Measurements from ENCODE around the gene CCDC60. TPM values are rescaled to one million over a fixed set of nuclear protein-coding genes. Genes with fewer than 3 reads are reported as not detected.

CCDC60 gene
- total RNA-seq, 4 donors from 2014 or later = not detected

DNA sequence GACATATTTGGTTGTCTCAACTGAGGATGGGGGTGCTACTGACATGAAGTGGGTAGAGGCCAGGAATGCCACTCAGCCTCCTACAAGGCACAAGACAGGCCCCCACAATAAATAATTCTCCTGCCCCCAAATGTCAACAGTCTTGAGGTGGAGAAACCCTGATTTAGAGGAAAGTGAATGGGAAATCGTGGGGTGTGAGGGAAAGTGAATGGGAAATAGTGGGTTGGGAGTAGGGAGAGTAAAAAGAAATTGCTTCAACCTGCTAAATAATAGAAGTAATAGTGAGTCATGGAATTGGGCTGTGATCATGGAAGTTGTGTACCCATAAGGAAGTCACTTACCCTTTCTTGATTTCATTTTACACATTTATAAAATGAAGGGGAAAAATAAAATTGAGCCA, 242.4 kb downstream of the CCDC60 start:
- TF ChIP-seq, protein P1, sequence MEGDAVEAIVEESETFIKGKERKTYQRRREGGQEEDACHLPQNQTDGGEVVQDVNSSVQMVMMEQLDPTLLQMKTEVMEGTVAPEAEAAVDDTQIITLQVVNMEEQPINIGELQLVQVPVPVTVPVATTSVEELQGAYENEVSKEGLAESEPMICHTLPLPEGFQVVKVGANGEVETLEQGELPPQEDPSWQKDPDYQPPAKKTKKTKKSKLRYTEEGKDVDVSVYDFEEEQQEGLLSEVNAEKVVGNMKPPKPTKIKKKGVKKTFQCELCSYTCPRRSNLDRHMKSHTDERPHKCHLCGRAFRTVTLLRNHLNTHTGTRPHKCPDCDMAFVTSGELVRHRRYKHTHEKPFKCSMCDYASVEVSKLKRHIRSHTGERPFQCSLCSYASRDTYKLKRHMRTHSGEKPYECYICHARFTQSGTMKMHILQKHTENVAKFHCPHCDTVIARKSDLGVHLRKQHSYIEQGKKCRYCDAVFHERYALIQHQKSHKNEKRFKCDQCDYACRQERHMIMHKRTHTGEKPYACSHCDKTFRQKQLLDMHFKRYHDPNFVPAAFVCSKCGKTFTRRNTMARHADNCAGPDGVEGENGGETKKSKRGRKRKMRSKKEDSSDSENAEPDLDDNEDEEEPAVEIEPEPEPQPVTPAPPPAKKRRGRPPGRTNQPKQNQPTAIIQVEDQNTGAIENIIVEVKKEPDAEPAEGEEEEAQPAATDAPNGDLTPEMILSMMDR (IDR thresholded peaks at IDR 0.05; ENCODE audit: low read depth) = no peak

DNA sequence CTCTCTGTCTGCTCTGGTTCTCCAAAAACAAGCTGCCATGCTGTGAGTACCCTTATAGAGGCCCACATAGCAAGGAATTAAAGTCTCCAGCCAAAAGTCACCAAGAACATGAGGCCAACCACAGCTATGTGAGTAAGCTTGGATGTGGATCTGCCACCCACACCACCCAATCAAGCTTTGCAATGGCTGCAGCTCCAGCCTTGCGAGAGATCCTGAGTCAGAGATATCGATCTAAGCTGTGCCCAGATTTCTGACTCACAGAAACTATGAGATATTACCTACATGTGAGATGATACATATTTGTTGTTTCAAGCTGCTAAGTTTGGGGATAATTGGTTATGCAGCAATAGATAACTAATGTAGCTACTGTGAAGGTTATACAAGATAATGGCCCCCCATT, 243.6 kb downstream of the CCDC60 start:
- TF ChIP-seq, protein P1 (IDR thresholded peaks at IDR 0.05; ENCODE audit: low read depth) = no peak

DNA sequence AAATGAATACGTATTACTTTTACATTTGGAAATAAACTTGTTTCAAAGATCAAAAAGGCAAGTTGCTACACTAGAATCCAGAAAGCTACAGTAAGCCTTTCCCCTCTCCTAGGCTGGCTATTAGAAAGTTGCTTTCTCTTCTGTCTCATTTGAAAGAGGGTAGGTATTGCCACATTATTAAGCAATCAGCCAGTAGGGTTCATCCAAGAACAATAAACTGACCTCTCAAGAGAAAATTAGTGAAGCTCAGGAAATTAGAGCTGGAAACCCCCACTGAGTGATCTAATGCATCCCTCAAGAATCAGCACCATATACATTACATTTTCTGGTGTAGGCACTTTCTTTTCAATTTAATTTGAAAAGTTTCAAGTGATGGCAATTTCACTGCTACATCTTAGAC, 254.6 kb downstream of the CCDC60 start:
- TF ChIP-seq, protein P1 (IDR thresholded peaks at IDR 0.05; ENCODE audit: low read depth) = no peak

DNA sequence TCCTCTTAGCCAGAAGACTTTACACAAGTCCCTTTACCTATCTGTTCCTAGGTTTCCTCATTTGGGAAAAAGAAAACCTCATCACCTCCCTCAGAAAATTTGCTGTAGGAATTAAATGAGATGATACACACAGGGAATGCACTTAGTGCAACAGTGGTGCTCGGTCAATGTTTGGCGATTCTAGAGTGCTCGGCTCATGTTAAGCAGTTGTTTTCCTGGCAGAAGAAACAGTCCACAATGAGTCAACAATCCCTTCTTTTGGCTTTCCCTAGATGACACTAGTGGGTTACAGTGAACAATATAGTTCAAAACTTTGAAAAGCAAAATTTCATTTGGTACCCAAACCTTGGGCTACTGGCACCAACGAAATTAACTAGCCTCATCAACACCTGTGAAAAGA, 255.1 kb downstream of the CCDC60 start:
- TF ChIP-seq, protein P1 (IDR thresholded peaks at IDR 0.05; ENCODE audit: low read depth) = no peak

Other genes starting within 250 kb of the CCDC60 start
- gene HSPB8, start 155.8 kb upstream of the CCDC60 start, total RNA-seq = 10 to 100 TPM; 18.9 to 26.9 (median 23.5) TPM